Esophagus muscularis mucosa (tissue), 4 donors: ENCODE results near the gene FRS3. TPM values are rescaled to one million over a fixed set of nuclear protein-coding genes. Genes with fewer than 3 reads are reported as not detected.
A peak's percentile ranks its signal among the peaks of the same experiment; 100 is the strongest.

Experiments
- DNase-seq: peaks from one replicate; pipeline ENCODE4 v3.0.0-alpha.2; 2017; ENCODE audit errors: extremely low spot score
- H3K27ac ChIP-seq, 4 donors: fragments of 200-600 bp; sonication (generic); replicated peaks in 1 of 4; 1 replicate in 3 of 4; 2 replicates in 1 of 4; pipeline ENCODE4 v1.5.1; 2016 to 2019; ENCODE audit warnings: mild to moderate bottlenecking in 1 of 4
- H3K27me3 ChIP-seq, 4 donors: fragments of 200-600 bp; sonication (generic); one replicate each; pipeline versions ENCODE4 v1.5.1 to v1.6.0; 2016 to 2019
- H3K36me3 ChIP-seq, 4 donors: fragments of 200-600 bp; sonication (generic); one replicate each; pipeline ENCODE4 v1.5.1; 2016 to 2019
- H3K4me1 ChIP-seq, 4 donors: fragments of 200-600 bp; sonication (generic); one replicate each; pipeline ENCODE4 v1.5.1; 2016 to 2019
- H3K4me3 ChIP-seq, 4 donors: fragments of 200-600 bp; sonication (generic); 1 replicate in 2 of 4; 2 replicates in 2 of 4; pipeline ENCODE4 v1.5.1; 2016 to 2019; ENCODE audit warnings: mild to moderate bottlenecking in 4 of 4, moderate library complexity in 1 of 4
- H3K9me3 ChIP-seq, 4 donors: fragments of 200-600 bp; sonication (generic); 1 replicate in 3 of 4; 2 replicates in 1 of 4; pipeline ENCODE4 v1.5.1; 2016 to 2019
- EP300 ChIP-seq: sonication (generic); formaldehyde crosslinking; IDR thresholded peaks from one replicate; pipeline ENCODE4 v1.6.1; 2017; ENCODE audit warnings: antibody characterized with exemption
- POLR2A ChIP-seq: fragments of 450-650 bp; IDR thresholded peaks from one replicate; pipeline ENCODE4 v1.6.1; 2017; ENCODE audit warnings: antibody characterized with exemption, moderate library complexity, mild to moderate bottlenecking, low read depth
- POLR2AphosphoS5 ChIP-seq, 2 donors: sonication (generic); formaldehyde crosslinking; IDR thresholded peaks; one replicate each; pipeline ENCODE4 v1.6.1; 2017; ENCODE audit warnings: antibody characterized with exemption in 2 of 2
- WGBS: methylation state at CpG from one replicate; pipeline ENCODE4 v1.1.5; 2018; 5-methylcytosine and 5-hydroxymethylcytosine counted together
- intact Hi-C: fragments of 100-400 bp; cut with DNase I; formaldehyde crosslinking; loops from one replicate; pipeline ENCODE4 v1.15.1; 2023
- total RNA-seq, 4 donors: library from RNA; depleted of rRNA; stranded (reverse); fragments of >200 nt; gene quantifications; one replicate each; pipeline versions ENCODE4 v1.1.0 to v1.2.1, GENCODE V29; 2016
- TF ChIP-seq, protein P1 (sequence below), 3 experiments: fragments of 200-600 bp in 2 of 3; fragments of 450-650 bp in 1 of 3; sonication (generic) in 2 of 3; IDR thresholded peaks; one replicate each; pipeline ENCODE4 v1.5.1; 2017 to 2019; ENCODE audit warnings: antibody characterized with exemption in 3 of 3, mild to moderate bottlenecking in 2 of 3, moderate library complexity in 1 of 3

FRS3 gene
- total RNA-seq, 4 donors from 2014 or later: 5.0 to 9.9 (median 6.7) TPM

DNA sequence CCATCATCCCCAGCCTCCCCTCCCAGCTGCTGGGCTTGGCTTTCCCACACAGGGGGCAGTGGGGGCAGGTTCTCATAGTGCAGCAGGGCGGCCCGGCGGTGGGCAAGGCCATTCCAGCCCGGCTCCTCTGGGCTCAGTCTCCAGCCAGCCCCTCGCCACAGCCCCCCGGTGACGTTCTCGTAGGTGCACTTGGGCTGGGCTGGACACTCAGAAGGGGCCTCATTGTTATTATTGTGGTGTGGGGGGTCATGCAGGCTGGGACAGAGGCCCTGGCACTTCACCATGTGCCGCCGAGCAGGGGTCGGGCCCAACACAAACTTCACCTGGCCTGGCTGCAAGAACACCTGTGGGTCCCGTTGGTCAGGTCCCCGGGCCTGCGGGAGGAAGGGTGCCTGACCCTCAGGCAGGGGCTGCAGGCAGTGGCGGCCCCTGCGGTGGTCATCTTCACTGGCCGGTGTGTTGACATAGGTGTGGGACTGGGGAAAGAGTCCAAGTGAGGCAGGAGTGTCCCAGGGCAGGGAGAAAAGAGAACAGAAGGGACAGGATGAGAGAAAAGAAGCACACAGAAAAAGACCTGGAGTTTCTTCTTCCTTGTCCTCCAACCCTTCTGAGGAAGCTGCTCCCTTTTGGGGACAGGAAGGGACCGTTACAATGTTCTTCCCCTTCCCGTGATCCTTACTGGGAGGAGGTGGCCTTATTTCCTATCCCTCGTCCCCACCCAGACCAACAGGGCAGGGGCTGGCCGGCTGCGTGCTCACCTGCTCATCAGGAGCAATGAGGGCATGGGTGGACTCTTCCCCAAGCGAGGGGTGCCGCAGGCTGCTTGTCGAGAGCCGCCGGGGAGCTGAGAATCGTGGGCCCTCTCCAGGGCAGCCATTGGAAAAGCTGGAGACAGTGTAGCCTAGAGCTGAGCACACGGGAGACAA is 8.4 kb downstream of the FRS3 start:
- H3K4me1 ChIP-seq: peaks cover 12 to 16% (median 14%) of the 10 kb centered on the region in 4 donors
- intact Hi-C loops: loop anchor here (10.0 kb wide), 1 partner anchor 67 kb away; no protein-coding TSS in a partner anchor
- DNase-seq: no peak
- H3K27me3 ChIP-seq: no peaks in the 10 kb centered on the region
- peaks cover 38 to 73% (median 68%) of the 10 kb centered on the region in 4 donors for H3K36me3 ChIP-seq
- 82% methylated on average over 18 of the region's 29 CpGs for WGBS
- H3K9me3 ChIP-seq: no peaks in the 10 kb centered on the region
- TF ChIP-seq EP300 (no peak), POLR2A (no peak), POLR2AphosphoS5 (IDR thresholded peaks at IDR 0.05) (no peak)
- TF ChIP-seq, protein P1, sequence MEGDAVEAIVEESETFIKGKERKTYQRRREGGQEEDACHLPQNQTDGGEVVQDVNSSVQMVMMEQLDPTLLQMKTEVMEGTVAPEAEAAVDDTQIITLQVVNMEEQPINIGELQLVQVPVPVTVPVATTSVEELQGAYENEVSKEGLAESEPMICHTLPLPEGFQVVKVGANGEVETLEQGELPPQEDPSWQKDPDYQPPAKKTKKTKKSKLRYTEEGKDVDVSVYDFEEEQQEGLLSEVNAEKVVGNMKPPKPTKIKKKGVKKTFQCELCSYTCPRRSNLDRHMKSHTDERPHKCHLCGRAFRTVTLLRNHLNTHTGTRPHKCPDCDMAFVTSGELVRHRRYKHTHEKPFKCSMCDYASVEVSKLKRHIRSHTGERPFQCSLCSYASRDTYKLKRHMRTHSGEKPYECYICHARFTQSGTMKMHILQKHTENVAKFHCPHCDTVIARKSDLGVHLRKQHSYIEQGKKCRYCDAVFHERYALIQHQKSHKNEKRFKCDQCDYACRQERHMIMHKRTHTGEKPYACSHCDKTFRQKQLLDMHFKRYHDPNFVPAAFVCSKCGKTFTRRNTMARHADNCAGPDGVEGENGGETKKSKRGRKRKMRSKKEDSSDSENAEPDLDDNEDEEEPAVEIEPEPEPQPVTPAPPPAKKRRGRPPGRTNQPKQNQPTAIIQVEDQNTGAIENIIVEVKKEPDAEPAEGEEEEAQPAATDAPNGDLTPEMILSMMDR (IDR thresholded peaks at IDR 0.05): no peak
- H3K27ac ChIP-seq: no peak overlapping the region
- no peak overlapping the region for H3K4me3 ChIP-seq

DNA sequence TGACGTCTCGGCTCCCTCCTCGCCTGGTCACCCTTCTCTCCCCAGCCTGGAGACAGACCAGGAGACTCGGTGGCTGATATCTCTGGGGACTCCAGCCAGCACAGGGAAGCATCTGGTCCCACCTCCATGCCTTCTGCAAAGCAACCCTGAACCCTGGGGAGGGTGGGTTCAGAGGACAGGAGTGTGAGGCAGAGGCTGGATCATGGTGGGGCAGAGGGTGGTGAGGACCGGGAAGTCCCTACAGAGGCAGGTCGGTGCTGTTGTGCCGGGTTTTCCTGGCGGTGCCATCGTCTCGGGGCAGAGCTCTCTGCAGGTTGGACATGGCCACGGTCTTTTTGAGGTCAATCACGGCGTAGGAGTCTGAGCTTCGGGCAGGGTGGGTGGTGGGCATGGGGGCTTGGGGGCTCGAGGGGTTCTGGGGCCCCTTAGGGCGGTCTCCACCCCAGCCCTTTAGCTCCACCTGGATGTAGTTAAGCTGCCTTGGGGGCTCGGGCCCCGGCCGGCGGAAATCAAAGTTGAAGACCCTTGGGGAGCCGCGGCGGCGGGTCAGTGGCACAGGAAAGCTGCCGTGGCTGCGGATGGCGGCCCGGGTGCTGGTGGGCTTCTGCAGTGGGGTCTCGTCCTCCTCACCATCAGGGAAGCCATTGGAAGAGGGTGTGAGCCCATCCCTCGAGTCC is 9.2 kb downstream of the FRS3 start:
- Histone ChIP-seq H3K9me3 (no peaks in the 10 kb centered on the region), H3K4me3 (no peak overlapping the region), H3K4me1 (peaks cover 12 to 17% (median 15%) of the 10 kb centered on the region in 4 donors), H3K36me3 (peaks cover 38 to 65% (median 60%) of the 10 kb centered on the region in 4 donors), H3K27ac (no peak overlapping the region), H3K27me3 (no peaks in the 10 kb centered on the region)
- TF ChIP-seq EP300: no peak
- no peak for TF ChIP-seq POLR2AphosphoS5 (IDR thresholded peaks at IDR 0.05)
- TF ChIP-seq POLR2A: no peak
- TF ChIP-seq, protein P1 (IDR thresholded peaks at IDR 0.05): no peak
- intact Hi-C loops: loop anchor here (10.0 kb wide), 1 partner anchor 66 kb away; no protein-coding TSS in a partner anchor
- DNase-seq: no peak
- WGBS: 88% methylated on average over 13 of the region's 30 CpGs

DNA sequence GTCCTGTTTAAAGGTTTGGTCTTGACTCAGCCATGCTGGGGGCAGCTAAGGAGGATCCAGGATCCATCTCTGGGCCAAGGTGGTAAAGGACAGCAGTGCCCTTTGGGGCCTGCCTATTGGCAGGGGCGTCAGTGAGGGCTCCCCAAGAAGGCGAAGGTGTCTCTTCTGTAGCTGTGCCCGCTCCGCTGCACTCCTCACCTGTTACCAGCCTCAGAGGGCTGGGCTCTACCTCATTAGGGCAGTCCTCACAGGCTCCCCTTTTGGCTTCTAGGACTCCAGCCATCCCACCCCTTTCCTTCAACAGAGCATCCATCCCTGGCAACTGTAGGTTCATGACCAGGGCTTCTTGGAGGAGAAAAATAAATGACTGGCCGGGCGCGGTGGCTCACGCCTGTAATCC is 10.3 kb downstream of the FRS3 start:
- no peak for TF ChIP-seq POLR2A
- WGBS: 97% methylated on average over 8 of the region's 8 CpGs
- Histone ChIP-seq H3K4me3 (no peak overlapping the region), H3K9me3 (no peaks in the 10 kb centered on the region), H3K27ac (no peak overlapping the region), H3K27me3 (no peaks in the 10 kb centered on the region), H3K36me3 (peaks cover 28 to 53% (median 48%) of the 10 kb centered on the region in 4 donors), H3K4me1 (peaks cover 12 to 17% (median 15%) of the 10 kb centered on the region in 4 donors)
- intact Hi-C loops: no loop called here
- no peak for DNase-seq

DNA sequence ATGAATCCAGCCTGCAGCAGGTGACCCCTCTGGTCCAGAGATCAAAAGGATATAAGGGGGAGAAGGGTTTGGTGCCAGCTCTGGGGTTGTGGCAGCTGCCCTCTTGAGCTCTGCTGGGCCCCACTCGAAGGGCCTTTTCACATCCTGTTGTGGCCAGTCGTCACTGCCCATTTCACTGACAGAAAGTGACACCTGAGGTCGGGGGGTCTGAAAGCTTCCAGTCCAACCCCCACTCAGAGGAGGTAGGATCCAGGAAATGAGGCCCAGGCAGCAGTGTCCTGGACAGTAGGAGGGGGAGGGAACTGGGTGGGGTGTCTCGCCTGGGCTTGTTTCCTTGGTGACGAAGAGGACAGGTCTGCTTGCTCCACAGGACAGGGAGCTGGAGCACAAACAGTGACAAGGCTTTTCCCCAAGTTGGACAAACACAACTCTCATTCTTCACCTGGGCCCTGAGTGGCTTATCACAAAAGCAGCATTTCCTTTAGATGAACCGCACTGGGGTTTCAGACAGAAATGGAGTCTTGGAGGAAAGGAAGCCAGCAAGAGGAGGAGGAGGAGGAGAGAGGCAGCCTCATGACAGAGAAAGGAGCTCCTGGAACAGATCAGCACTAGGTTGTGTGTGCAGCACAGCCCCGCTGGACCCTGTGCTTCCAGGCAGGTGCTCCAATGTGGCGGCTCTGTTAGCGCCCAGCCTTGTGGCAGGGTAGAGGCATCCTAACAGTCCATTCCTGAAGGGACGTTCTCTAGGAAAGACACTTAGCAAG is 11.0 kb downstream of the FRS3 start:
- intact Hi-C loops: no loop called here

More for the DNA sequence above, 11.0 kb downstream of the FRS3 start:
- Histone ChIP-seq H3K27me3 (no peaks in the 10 kb centered on the region), H3K4me1 (peaks cover 12 to 17% (median 15%) of the 10 kb centered on the region in 4 donors), H3K27ac (peak overlapping the region in 2 of 4 donors; percentile 54 to 64), H3K4me3 (no peak overlapping the region), H3K9me3 (no peaks in the 10 kb centered on the region), H3K36me3 (peaks cover 25 to 47% (median 42%) of the 10 kb centered on the region in 4 donors)
- no peak for DNase-seq
- TF ChIP-seq, protein P1 (IDR thresholded peaks at IDR 0.05): no peak
- TF ChIP-seq POLR2A: no peak
- no peak for TF ChIP-seq POLR2AphosphoS5 (IDR thresholded peaks at IDR 0.05)
- no peak for TF ChIP-seq EP300
- WGBS: 70% methylated on average over 10 of the region's 10 CpGs
